Measurements from ENCODE around the gene RNPEPL1.

- TF ChIP-seq CHD2 (IDR thresholded peaks at IDR 0.05; ENCODE audit: low read length, partially characterized antibody) (no peak), PHF8 (IDR thresholded peaks at IDR 0.05; ENCODE audit: borderline replicate concordance, low read depth) (no peak), PBX3 (IDR thresholded peaks at IDR 0.05) (no peak), KDM1A (IDR thresholded peaks at IDR 0.05; ENCODE audit: low read depth) (no peak)
Measured at GRCh38 chr2:240560084-240560479, 8.2 kb upstream of the RNPEPL1 start, which contains the start of gene DUSP28.

Measured in A549 (cell line).